ENCODE results near the gene RDH13.
"Not testable (repeated sequence)": the region's sequence is repeated elsewhere in the genome, so short reads cannot be mapped to it uniquely, and the experiment has no call there.

The RDH13 gene

DNA sequence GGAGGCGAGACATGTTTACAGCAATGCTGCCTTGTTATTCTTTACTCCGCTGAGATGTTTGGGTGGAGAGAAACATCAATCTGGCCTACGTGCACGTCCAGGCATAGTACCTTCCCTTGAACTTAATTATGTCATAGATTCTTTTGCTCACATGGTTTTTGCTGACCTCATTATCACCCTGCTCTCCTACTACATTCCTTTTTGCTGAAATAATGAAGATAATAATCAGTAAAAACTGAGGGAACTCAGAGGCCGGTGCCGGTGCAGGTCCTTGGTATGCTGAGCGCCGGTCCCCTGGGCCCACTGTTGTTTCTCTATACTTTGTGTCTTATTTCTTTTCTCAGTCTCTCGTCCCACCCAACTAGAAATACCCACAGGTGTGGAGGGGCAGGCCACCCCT lies 2.7 kb downstream of the RDH13 start:
- H3K27ac ChIP-seq (ENCODE audit: insufficient read depth, low read depth, low read length, poor library complexity, severe bottlenecking); H3K4me3 ChIP-seq (ENCODE audit: insufficient read depth, low read depth, low read length); H3K36me3 ChIP-seq (ENCODE audit: control insufficient read depth, insufficient read depth, low read length); H3K9me3 ChIP-seq (ENCODE audit: control insufficient read depth, low read length); H3K4me1 ChIP-seq (ENCODE audit: control insufficient read depth, insufficient read depth, low read length): not testable (repeated sequence)
- peaks cover 25% of the 10 kb centered on the region for H3K27me3 ChIP-seq (ENCODE audit: control insufficient read depth, insufficient read depth, low read length, poor library complexity, severe bottlenecking)
- WGBS, 2 experiments: 92 to 94% methylated on average over 9 of the region's 9 CpGs

DNA sequence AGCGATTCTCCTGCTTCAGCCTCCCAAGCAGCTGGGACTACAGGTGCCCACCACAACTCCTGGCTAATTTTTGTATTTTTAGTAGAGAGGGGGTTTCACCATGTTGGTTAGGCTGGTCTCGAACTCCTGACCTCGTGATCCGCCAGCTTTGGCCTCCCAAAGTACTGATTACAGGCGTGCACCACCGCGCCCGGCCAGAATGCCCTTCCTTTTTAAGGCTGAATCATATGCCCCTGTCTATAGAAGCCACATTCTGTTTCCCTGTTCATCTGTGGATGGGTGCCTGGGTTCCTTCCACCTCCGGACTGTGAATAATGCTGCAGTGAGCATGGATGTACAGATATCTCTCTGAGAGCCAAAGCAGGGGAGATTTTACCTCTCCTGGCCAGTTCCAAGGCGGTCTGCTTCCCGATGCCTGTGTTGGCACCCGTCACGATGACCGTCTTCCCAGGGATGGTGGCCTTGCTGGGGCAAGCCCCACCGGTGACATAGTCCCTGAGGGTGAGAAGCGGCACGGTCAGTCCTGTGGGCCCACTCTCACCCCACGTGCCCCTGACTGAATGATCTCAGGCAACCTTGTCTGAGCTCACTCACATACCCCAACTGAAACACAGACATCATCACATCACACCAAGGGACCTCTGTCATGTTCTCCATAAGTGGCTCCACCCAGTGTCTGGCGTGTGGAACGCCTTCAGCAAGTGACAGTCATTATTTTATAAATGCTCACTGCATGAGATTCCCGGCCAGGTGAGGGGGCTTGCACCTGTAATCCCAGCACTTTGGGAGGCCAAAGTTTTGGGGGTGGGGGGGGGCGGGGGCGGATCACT lies 4.0 kb downstream of the RDH13 start:
- no peak overlapping the region for H3K27ac ChIP-seq (ENCODE audit: insufficient read depth, low read depth, low read length, poor library complexity, severe bottlenecking)

DNA sequence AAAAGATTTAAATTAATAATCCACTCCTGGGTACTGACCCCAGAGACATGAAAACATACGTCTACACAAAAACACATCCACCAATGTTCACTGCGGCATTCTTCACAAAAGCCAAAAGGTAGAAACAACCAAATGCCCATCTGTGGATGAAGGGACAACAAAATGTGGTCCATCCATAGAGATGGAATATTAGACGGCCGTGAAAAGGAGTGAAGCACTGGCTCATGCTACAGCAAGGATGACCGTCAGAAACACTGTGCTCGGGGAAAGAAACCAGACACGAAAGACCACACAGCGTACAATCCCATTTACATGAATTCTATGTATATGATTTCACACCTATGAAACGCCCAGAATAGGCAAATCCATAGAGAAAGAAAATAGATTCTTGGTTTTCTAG lies 6.1 kb downstream of the RDH13 start:
- 94 to 96% methylated on average over 9 of the region's 9 CpGs for WGBS, 2 experiments
- Histone ChIP-seq H3K4me1 (ENCODE audit: control insufficient read depth, insufficient read depth, low read length) (no peaks in the 10 kb centered on the region), H3K4me3 (ENCODE audit: insufficient read depth, low read depth, low read length) (no peak overlapping the region), H3K27ac (ENCODE audit: insufficient read depth, low read depth, low read length, poor library complexity, severe bottlenecking) (no peak overlapping the region), H3K9me3 (ENCODE audit: control insufficient read depth, low read length) (no peaks in the 10 kb centered on the region), H3K36me3 (ENCODE audit: control insufficient read depth, insufficient read depth, low read length) (peaks cover 3% of the 10 kb centered on the region), H3K27me3 (ENCODE audit: control insufficient read depth, insufficient read depth, low read length, poor library complexity, severe bottlenecking) (peaks cover under 1% of the 10 kb centered on the region)

More for the DNA sequence above, 4.0 kb downstream of the RDH13 start:
- no peak overlapping the region for H3K4me3 ChIP-seq (ENCODE audit: insufficient read depth, low read depth, low read length)
- WGBS, 2 experiments: 91 to 92% methylated on average over 23 of the region's 23 CpGs
- peaks cover 12% of the 10 kb centered on the region for H3K27me3 ChIP-seq (ENCODE audit: control insufficient read depth, insufficient read depth, low read length, poor library complexity, severe bottlenecking)
- H3K36me3 ChIP-seq (ENCODE audit: control insufficient read depth, insufficient read depth, low read length): peaks cover 3% of the 10 kb centered on the region
- no peaks in the 10 kb centered on the region for H3K9me3 ChIP-seq (ENCODE audit: control insufficient read depth, low read length)
- H3K4me1 ChIP-seq (ENCODE audit: control insufficient read depth, insufficient read depth, low read length): peaks cover 8% of the 10 kb centered on the region

DNA sequence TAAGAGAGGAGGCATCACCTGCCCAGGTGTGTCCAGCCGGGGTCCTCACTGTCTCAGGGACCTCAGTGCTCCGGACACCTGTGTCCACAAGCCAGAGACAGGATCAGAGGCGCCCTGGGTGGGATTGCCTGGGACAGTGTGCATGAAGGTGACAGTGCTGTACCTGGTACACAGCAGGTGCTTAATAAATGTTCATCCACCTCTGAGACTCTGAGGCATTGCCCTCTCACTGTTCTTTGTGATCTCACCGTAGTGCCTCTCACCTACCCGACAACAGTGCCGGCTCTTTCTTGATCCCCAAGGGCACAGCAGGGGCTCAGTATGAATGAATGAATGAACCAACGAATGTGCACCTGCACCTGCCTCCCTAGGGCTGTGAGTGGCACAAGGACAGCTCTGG lies 9.2 kb downstream of the RDH13 start:
- 93 to 94% methylated on average over 7 of the region's 7 CpGs for WGBS, 2 experiments
- Histone ChIP-seq H3K4me1 (ENCODE audit: control insufficient read depth, insufficient read depth, low read length) (no peaks in the 10 kb centered on the region), H3K4me3 (ENCODE audit: insufficient read depth, low read depth, low read length) (no peak overlapping the region), H3K9me3 (ENCODE audit: control insufficient read depth, low read length) (no peaks in the 10 kb centered on the region), H3K27ac (ENCODE audit: insufficient read depth, low read depth, low read length, poor library complexity, severe bottlenecking) (no peak overlapping the region), H3K27me3 (ENCODE audit: control insufficient read depth, insufficient read depth, low read length, poor library complexity, severe bottlenecking) (no peaks in the 10 kb centered on the region), H3K36me3 (ENCODE audit: control insufficient read depth, insufficient read depth, low read length) (peaks cover 4% of the 10 kb centered on the region)

DNA sequence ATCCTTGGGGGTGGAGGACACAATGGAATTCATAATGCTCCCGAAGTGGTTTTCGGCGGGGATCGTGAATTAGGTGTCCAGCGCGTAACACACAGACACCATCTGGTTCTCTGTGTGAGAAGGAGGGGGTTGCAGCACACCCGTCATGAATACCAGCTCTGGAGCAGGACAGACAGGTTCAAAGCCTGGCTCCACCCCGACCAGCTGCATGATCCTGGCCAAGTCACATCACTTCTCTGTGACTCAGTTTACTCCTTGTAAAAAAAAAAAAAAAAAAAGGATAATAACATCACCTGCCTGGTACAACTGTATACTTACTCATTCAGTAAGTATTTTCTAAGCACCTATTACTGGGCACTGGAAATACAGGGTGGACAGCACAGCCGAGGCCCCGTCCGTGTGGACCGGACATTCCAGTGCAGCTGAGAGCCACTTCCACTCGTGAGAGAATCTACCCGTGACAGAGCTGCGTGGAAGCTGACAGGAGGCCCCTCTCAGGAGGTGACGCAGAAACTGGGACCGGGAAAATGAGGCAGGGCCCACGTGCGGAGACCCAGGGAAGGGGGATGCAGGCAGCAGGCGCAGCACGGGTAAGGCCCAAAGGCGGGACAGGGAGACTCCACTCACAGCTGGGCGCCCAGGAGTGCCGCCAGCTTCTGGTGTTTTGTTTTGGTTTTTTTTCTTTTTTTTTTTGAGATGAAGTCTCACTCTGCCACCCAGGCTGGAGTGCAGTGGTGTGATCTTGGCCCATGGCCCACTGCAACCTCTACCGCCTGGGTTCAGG lies 12.0 kb downstream of the RDH13 start:
- Histone ChIP-seq H3K9me3 (ENCODE audit: control insufficient read depth, low read length) (no peaks in the 10 kb centered on the region), H3K36me3 (ENCODE audit: control insufficient read depth, insufficient read depth, low read length) (peaks cover 18% of the 10 kb centered on the region), H3K27me3 (ENCODE audit: control insufficient read depth, insufficient read depth, low read length, poor library complexity, severe bottlenecking) (no peaks in the 10 kb centered on the region), H3K4me1 (ENCODE audit: control insufficient read depth, insufficient read depth, low read length) (no peaks in the 10 kb centered on the region), H3K4me3 (ENCODE audit: insufficient read depth, low read depth, low read length) (no peak overlapping the region), H3K27ac (ENCODE audit: insufficient read depth, low read depth, low read length, poor library complexity, severe bottlenecking) (no peak overlapping the region)
- 96% methylated on average over 25 of the region's 25 CpGs for WGBS, 2 experiments

DNA sequence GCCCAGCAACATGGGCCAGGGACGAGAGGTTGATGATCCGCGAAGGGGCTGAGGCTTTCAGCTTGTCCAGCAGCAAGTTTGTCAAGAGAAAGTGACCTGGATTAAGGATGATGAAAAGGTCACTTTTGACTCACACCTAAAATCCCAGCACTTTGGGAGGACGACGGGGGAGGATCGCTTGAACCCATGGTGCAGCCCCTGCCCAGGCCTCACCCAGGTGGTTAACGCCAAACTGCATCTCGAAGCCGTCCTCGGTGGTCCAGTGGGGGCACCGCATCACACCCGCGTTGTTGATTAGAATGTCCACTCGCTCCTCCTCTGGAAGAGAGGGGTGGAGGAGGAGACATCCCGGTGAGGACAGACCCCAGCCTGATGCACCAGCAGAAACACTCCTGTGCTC lies 14.5 kb downstream of the RDH13 start:
- Histone ChIP-seq H3K4me1 (ENCODE audit: control insufficient read depth, insufficient read depth, low read length) (no peaks in the 10 kb centered on the region), H3K9me3 (ENCODE audit: control insufficient read depth, low read length) (no peaks in the 10 kb centered on the region), H3K27ac (ENCODE audit: insufficient read depth, low read depth, low read length, poor library complexity, severe bottlenecking) (no peak overlapping the region), H3K36me3 (ENCODE audit: control insufficient read depth, insufficient read depth, low read length) (peaks cover 15% of the 10 kb centered on the region), H3K27me3 (ENCODE audit: control insufficient read depth, insufficient read depth, low read length, poor library complexity, severe bottlenecking) (no peaks in the 10 kb centered on the region), H3K4me3 (ENCODE audit: insufficient read depth, low read depth, low read length) (no peak overlapping the region)
- 94 to 96% methylated on average over 15 of the region's 15 CpGs for WGBS, 2 experiments

DNA sequence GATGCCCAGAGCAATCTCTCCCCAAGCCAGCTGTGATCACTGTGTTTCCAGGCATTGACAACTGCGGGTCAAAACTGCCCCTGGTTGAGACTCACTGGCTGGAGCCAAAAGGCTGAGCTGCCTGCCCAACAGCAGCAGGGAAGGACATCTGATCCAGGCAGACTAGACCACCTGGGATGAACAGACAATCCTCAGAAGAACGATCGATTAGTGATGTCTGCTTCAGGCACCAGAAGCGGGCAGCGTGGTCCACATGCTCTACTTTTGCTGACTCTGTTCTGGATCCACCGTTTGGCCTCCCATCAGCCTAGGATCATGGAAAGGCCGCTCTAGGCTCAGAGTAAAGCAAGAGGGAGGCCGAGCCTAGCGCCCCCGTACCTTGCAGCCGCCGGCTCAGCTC lies 15.0 kb downstream of the RDH13 start:
- Histone ChIP-seq H3K27ac (ENCODE audit: insufficient read depth, low read depth, low read length, poor library complexity, severe bottlenecking) (no peak overlapping the region), H3K4me1 (ENCODE audit: control insufficient read depth, insufficient read depth, low read length) (no peaks in the 10 kb centered on the region), H3K9me3 (ENCODE audit: control insufficient read depth, low read length) (no peaks in the 10 kb centered on the region), H3K36me3 (ENCODE audit: control insufficient read depth, insufficient read depth, low read length) (peaks cover 15% of the 10 kb centered on the region), H3K4me3 (ENCODE audit: insufficient read depth, low read depth, low read length) (no peak overlapping the region), H3K27me3 (ENCODE audit: control insufficient read depth, insufficient read depth, low read length, poor library complexity, severe bottlenecking) (no peaks in the 10 kb centered on the region)
- 94 to 95% methylated on average over 12 of the region's 12 CpGs for WGBS, 2 experiments

DNA sequence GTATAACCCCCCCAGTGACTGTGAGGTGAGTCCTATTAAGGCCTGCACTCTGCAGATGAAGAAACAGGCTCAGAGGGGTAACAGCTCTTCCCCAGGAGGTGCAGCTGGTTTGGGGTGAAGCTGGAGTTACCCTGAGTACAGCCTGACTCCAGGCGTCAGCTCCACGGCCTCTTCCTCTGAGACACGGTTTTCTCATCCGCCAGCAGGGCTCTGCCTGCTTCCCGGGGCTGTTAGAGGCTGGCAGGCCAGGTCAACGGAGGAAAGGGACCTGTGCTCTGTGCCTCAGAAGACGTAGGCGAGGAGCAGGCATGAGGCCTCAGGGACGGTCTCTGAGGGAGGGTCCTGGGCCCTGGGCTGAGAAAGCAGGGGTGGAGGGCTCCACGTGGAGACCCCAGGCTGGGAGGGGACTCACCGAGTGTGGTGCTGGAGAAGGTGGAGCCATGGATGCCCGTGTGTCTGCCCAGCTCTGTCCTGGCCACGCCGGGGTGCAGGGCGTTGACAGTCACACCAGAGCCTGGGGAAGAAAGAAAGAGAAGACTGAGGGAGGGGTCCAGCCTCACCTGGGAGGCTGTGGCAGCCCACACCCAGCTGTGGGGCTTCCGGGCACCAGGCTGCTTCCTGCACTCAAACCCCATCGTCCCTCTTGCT lies 15.8 kb downstream of the RDH13 start:
- Histone ChIP-seq H3K9me3 (ENCODE audit: control insufficient read depth, low read length) (no peaks in the 10 kb centered on the region), H3K4me1 (ENCODE audit: control insufficient read depth, insufficient read depth, low read length) (no peaks in the 10 kb centered on the region), H3K4me3 (ENCODE audit: insufficient read depth, low read depth, low read length) (no peak overlapping the region), H3K27me3 (ENCODE audit: control insufficient read depth, insufficient read depth, low read length, poor library complexity, severe bottlenecking) (no peaks in the 10 kb centered on the region), H3K27ac (ENCODE audit: insufficient read depth, low read depth, low read length, poor library complexity, severe bottlenecking) (no peak overlapping the region), H3K36me3 (ENCODE audit: control insufficient read depth, insufficient read depth, low read length) (peaks cover 15% of the 10 kb centered on the region)
- WGBS, 2 experiments: 94 to 97% methylated on average over 17 of the region's 17 CpGs

DNA sequence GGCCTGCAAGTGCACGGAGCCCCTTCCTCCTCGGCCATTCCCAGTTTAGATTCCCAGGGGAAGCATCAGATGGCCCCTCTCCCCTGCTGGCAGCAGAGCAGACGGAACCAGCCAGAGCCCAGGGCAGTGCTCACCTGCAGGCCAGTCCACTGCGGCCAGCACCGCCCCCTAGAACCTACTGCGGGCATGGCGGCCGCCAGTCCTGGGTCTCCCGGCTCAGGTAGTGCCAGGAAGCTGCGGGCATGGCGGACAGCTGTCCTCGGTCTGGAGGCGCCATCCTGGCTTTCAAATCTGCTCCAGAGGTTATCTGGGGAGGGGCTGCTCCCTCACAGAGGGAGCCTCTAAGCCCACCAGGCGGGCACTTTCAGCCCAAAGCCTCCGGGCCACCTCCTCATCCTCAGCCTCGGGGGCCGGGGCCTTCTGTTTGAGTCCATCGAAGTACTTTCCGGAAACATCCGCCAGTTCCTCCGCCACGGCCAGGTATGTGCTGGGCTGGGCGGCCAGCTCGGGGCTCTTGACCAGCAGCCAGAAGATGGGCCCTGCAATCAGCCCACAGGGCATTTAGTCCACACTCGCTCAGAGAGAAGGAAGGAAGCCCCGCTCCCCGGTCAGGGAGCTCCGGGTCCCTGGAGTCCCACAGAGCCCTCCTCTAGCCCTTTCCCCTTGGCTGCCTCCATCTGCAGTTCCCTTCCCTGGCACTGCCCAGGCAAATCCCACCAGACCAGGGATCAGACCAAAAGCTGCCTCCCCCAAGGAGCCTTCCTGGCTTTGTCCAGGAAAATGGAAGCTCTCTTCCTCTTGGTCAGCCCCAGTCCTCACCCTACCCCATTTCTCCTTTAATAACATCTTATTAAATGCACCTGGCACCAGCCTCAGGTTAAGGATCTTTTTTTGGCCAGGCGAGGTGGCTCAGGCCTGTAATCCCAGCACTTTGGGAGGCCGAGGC lies 17.9 kb downstream of the RDH13 start:
- WGBS, 2 experiments: 95% methylated on average over 30 of the region's 30 CpGs
- no peaks in the 10 kb centered on the region for H3K9me3 ChIP-seq (ENCODE audit: control insufficient read depth, low read length)
- H3K4me1 ChIP-seq (ENCODE audit: control insufficient read depth, insufficient read depth, low read length): no peaks in the 10 kb centered on the region
- H3K27me3 ChIP-seq (ENCODE audit: control insufficient read depth, insufficient read depth, low read length, poor library complexity, severe bottlenecking): no peaks in the 10 kb centered on the region
- H3K27ac ChIP-seq (ENCODE audit: insufficient read depth, low read depth, low read length, poor library complexity, severe bottlenecking): no peak overlapping the region
- no peak overlapping the region for H3K4me3 ChIP-seq (ENCODE audit: insufficient read depth, low read depth, low read length)
- H3K36me3 ChIP-seq (ENCODE audit: control insufficient read depth, insufficient read depth, low read length): peaks cover 15% of the 10 kb centered on the region
